HG03045 (cell line): ENCODE data around the gene DNAJA3.

Experiments used
- ATAC-seq: cut with Tn5 transposase; IDR thresholded peaks from one replicate; pipeline ENCODE4 v1.9.1; 2021; ENCODE audit warnings: mild to moderate bottlenecking, moderate library complexity; ENCODE audit not compliant: unreplicated experiment

Gene DNAJA3

GRCh38 chr16:4472880-4473279, 47.2 kb downstream of the DNAJA3 start:
- ATAC-seq = no peak

GRCh38 chr16:4474192-4474961, 48.7 kb downstream of the DNAJA3 start, which contains the start of gene NMRAL1:
NMRAL1 (minus strand) TSS chr16:4474625; CDS start chr16:4474132, 493 bp downstream.
- ATAC-seq = no peak

GRCh38 chr16:4475880-4476788, 50.5 kb downstream of the DNAJA3 start, which contains the start of gene HMOX2:
HMOX2 (plus strand) TSS chr16:4476398; CDS start chr16:4505525, 29,127 bp downstream.
- peak; percentile 88 for ATAC-seq

DNA sequence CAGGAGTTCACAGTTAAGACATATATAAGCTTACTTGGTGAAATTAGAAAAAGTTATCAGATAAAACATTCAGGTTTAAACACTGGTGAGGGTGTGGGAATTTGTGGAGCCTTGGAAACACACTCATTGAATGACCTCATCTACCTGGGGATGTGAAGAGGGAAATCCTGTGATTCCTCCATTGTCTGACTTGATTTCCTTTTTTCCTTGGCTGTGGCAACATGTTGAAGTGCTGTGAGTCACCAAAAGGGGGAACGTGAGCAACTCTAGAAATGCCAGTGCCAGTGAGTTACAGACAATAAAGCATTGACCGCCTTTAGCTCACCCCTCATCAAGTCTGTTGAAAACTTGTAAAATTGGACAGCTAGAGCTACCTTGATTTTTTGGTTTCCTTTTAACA, 52.3 kb downstream of the DNAJA3 start:
- ATAC-seq = no peak

- ATAC-seq = no peak
Measured at GRCh38 chr16:4481526-4481925, 55.9 kb downstream of the DNAJA3 start.

DNA sequence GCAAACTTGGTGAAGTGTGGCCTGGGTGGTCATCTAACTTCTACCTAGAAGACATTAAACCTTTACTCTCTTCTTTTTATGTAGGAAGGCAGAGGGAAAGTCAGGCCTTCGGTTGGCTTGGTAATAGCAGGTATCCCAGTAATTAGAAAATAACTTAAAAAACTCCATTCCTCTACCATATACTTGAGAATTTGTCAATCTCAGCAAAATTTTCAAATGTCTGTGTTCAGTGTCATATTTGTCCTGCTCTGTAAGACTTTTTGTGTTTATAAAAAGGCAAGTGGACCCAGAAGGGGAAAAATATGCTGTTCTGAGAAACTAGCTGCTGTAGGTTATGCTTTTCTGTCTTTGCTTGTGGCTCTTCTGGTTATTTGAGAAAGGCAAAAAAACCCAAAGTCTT, 56.3 kb downstream of the DNAJA3 start:
- ATAC-seq = no peak

- ATAC-seq = no peak
Measured at GRCh38 chr16:4486126-4486893, 60.6 kb downstream of the DNAJA3 start.

- ATAC-seq = no peak
Measured at GRCh38 chr16:4487955-4488498, 62.4 kb downstream of the DNAJA3 start.

- no peak for ATAC-seq
Measured at GRCh38 chr16:4488499-4488967, 62.9 kb downstream of the DNAJA3 start.

- ATAC-seq = no peak
Measured at GRCh38 chr16:4489030-4489429, 63.4 kb downstream of the DNAJA3 start.

DNA sequence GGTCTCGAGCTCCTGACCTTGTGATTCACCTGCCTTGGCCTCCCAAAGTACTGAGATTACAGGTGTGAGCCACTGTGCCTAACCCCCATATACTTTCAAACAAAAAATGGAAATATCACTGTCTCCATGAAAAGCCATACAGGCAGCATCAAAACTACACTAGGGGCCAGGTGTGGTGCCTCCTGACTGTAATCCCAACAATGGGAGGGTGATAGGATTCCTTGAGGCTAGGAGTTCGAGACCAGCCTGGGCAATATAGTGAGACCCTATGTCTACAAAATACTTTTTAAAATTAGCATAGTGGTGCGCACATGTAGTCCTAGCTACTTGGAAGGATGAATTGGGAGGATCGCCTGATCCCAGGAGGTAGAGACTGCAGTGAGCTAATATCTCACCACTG, 66.2 kb downstream of the DNAJA3 start:
- no peak for ATAC-seq

DNA sequence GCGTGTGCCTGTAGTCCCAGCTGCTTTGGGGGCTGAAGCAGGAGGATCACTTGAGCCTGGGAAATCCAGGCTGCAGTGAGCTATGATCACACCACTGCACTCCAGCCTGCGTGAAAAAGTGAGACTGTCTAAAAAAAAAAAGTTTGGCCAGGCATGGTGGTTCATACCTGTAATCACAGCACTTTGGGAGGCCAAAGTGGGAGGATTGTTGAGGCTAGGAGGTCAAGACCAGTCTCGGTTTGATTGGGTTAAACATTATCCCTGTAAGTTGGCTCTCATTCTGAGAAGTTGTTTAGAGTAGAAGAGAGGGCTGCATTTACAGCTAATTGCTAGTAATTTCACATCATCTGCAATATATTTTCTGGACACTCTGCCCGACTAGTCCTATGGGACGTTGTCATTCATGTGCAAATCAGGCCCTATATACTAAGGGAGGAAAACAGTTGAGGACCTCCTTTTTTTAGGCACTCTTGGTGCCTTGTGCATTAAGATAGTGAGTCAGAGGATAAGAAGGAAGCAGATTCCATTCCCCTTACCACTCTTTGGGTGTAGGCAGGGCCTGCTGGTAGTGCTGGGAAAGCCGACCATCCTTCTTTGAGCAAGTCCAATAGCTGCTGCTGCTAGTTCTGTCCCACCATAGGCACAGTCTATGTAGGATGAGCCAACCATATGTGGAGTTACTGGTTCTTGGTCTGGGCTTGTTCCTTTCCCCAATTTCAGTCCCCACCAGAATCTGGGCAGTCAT, 69.2 kb downstream of the DNAJA3 start:
- ATAC-seq = no peak

GRCh38 chr16:4495766-4496165, 70.1 kb downstream of the DNAJA3 start:
- no peak for ATAC-seq

GRCh38 chr16:4496305-4496704, 70.6 kb downstream of the DNAJA3 start:
- ATAC-seq = no peak

DNA sequence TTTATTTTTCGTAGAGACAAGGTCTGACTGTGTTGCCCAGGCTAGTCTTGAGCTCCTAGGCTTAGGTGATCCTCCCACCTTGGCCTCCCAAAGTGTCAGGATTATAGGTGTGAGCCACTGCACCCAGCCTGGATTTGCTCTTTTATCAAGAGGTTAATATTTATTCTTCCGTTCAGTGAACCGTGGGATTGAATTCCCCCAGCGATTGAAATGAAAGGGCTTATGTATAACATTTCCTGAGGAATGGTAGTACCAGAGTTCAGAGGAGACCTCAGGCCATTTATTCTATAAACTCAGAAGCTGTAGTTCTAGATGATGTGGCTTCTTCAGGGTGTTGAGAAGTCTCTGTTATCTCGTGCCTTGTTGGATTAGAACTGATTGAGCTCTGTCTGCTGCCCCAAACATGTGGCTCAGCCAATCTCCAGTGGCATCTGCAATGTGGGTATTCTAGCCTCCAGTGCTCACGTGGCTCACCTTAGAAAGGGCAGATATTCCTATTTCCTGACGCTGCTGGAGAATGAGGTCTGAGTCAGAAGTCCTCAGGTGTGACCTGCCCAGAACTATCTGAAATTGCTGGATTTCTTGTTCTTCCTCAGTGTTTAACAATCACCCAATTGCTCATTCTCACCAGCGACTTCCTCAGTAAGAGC, 73.0 kb downstream of the DNAJA3 start:
- ATAC-seq = no peak

DNA sequence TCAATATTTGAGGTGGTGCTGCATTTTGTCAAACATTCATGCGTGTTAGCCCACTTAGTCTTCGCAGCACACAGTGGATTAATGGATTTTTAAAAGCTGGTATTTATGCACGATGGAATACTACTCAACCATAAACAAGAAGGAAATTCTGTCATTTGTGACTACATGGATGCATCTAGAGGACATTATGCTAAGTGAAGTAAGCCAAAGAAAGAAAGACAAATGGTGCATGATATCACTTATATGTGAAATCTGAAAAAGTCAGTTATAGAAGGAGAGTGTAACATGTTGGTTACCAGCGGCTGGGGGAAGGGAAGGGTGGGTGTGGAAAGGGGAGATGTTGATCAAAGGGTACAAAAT, 73.5 kb downstream of the DNAJA3 start:
- ATAC-seq = no peak

DNA sequence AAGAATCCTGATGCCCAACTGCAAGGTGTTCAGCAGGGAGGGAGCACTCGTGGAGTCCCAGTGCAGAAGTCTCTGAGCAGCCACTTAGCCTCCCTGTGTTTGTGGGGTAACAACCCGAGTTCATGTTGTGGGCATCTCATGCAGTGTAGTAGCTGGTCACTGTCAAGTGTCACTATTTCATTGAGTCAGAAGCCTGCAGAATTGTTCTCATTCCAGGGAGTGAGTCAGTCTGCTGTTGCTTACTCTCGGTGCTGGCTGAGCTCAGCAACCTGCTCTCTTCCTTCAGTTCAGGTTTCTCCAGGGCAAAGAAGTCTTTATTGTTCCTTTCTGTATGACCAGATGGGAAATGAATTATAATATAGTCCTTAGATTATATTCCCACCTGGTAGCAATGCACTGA, 74.6 kb downstream of the DNAJA3 start:
- no peak for ATAC-seq

- ATAC-seq = no peak
Measured at GRCh38 chr16:4501071-4501478, 75.4 kb downstream of the DNAJA3 start.

- ATAC-seq = peak; percentile 60
Measured at GRCh38 chr16:4505356-4506147, 79.9 kb downstream of the DNAJA3 start.
